Measurements from ENCODE around the gene NSMCE1. TPM values are rescaled to one million over a fixed set of nuclear protein-coding genes. Genes with fewer than 3 reads are reported as not detected.

NSMCE1 gene
- 16.6 and 18.4 TPM in 2 replicates for total RNA-seq (2021; fragmentation: NEBNext Ultra II Directional; extraction: Animal tissue kit (Norgen Biotek cat#: 25700))
- polyA plus RNA-seq (2011; rRNA removed), result 8.1 and 8.7 TPM in 2 replicates
- 14.7 TPM for polyA plus RNA-seq (2011; cell fraction: cytosol; rRNA removed)
- polyA plus RNA-seq (2011; cell fraction: nucleus; rRNA removed), result 7.4 TPM
- polyA plus RNA-seq (2012, experiment 1 of 2), result 20.7 to 29.4 TPM (median 24.4 TPM) in 4 replicates
- 29.3 TPM for polyA plus RNA-seq (2012, experiment 2 of 2)
- 35.3 TPM for polyA plus RNA-seq (2013, experiment 1 of 2)
- 37.6 TPM for polyA plus RNA-seq (2013, experiment 2 of 2)
- 6.5 and 28.8 TPM in 2 replicates for polyA minus RNA-seq (2011; rRNA and poly(A)+ RNA removed)
- polyA minus RNA-seq (2011; cell fraction: cytosol; rRNA and poly(A)+ RNA removed), result 7.0 TPM
- 3.3 TPM for polyA minus RNA-seq (2011; cell fraction: nucleus; rRNA and poly(A)+ RNA removed)
- long read RNA-seq, experiment 1, transcript NSMCE1-201 (8 exons, 1,067 nt), result major isoform, 5 of 12 reads
- long read RNA-seq, experiment 1, partial matches to known transcripts, result 5 of 12 reads
- long read RNA-seq, experiment 1, other reads (novel, unspliced or antisense), result 2 of 12 reads
- long read RNA-seq, experiment 2, transcript NSMCE1-201 (8 exons, 1,067 nt), result major isoform, 27 of 30 reads
- long read RNA-seq, experiment 2, partial matches to known transcripts, result 0 of 30 reads
- long read RNA-seq, experiment 2, other reads (novel, unspliced or antisense), result 3 of 30 reads

GRCh38 chr16:27268376-27269299 is at the start of gene NSMCE1:
NSMCE1 (minus strand) TSS chr16:27268772; CDS start chr16:27257570, 11,202 bp downstream.
- Histone ChIP-seq H3K23ac (ENCODE audit: insufficient read length) (no peak within 1 kb of the TSS), H3K56ac (replicated peaks; ENCODE audit: insufficient read length, low read depth, low read length) (no peak within 1 kb of the TSS), H4K5ac (ENCODE audit: insufficient read length, low read depth, low read length) (peak within 1 kb of the TSS; percentile 97), H3K18ac (ENCODE audit: extremely low read depth, low read length) (no peak within 1 kb of the TSS; the same call in 1 of the 2 replicates), H2BK12ac (ENCODE audit: low read depth, low read length) (no peak within 1 kb of the TSS), H2BK5ac (ENCODE audit: low read depth, low read length) (peak within 1 kb of the TSS; percentile 48; the same call in 1 of the 2 replicates), H3K27ac (ENCODE audit: low read depth, low read length) (no peak within 1 kb of the TSS), H3K9ac (replicated peaks in 1 of 4; ENCODE audit: extremely low read depth in 1 of 4, low read depth in 3 of 4, low read length in 3 of 4) (peak within 1 kb of the TSS in 1 of 4 experiments; percentile 77; a peak in 3 of 7 replicates), H3K79me2 (ENCODE audit: control insufficient read depth in 1 of 2, insufficient read depth in 2 of 2, low read length in 2 of 2) (no peaks in the 10 kb centered on the region), H3K14ac (ENCODE audit: insufficient read length) (no peak within 1 kb of the TSS), H3K4me1 (replicated peaks in 1 of 4; ENCODE audit: control insufficient read depth in 3 of 4, insufficient read depth in 4 of 4, low read length in 3 of 4) (peaks cover 0 to 9% (median 0%) of the 10 kb centered on the region in 4 experiments; a peak in 2 of 7 replicates), H3K4me3 (ENCODE audit: extremely low read depth in 1 of 4, insufficient read depth in 2 of 4, low read depth in 3 of 4, low read length in 4 of 4) (peak within 1 kb of the TSS; percentile 30 to 69 (median 50)), H2BK120ac (replicated peaks; ENCODE audit: low read depth, low read length) (peak within 1 kb of the TSS; percentile 64), H2AFZ (ENCODE audit: low read length) (peak within 1 kb of the TSS; percentile 74; the same call in 1 of the 2 replicates), H3K4me2 (ENCODE audit: insufficient read depth in 1 of 2, low read depth in 2 of 2, low read length in 2 of 2) (peak within 1 kb of the TSS; percentile 64 to 82), H4K91ac (replicated peaks; ENCODE audit: insufficient read length, low read length) (peak within 1 kb of the TSS; percentile 100), H3K9me3 (ENCODE audit: insufficient read depth in 2 of 2, low read depth in 1 of 2, low read length in 1 of 2) (no peaks in the 10 kb centered on the region), H2BK15ac (ENCODE audit: low read length) (no peak within 1 kb of the TSS), H3K23me2 (ENCODE audit: low read depth, low read length) (peaks cover 6% of the 10 kb centered on the region; the same call in 1 of the 2 replicates), H3K27me3 (replicated peaks in 1 of 4; ENCODE audit: control insufficient read depth in 3 of 4, extremely low read depth in 1 of 4, insufficient read depth in 3 of 4, low read length in 3 of 4) (no peaks in the 10 kb centered on the region), H3K36me3 (ENCODE audit: control insufficient read depth in 2 of 4, insufficient read depth in 4 of 4, low read length in 3 of 4) (no peaks in the 10 kb centered on the region; a peak in 1 of 8 replicates), H4K8ac (ENCODE audit: extremely low read depth, insufficient read depth, low read length) (peak within 1 kb of the TSS; percentile 99), H3K4ac (replicated peaks; ENCODE audit: insufficient read length, low read depth, low read length) (peak within 1 kb of the TSS; percentile 99), H2BK20ac (ENCODE audit: low read length) (no peak within 1 kb of the TSS), H2AK5ac (ENCODE audit: low read depth, low read length) (no peak within 1 kb of the TSS), H3K79me1 (ENCODE audit: low read depth, low read length) (no peaks in the 10 kb centered on the region), H4K20me1 (replicated peaks in 1 of 2; ENCODE audit: control insufficient read depth in 1 of 2, insufficient read depth in 2 of 2, low read length in 2 of 2) (no peaks in the 10 kb centered on the region)
- DNase-seq (ENCODE audit: low read depth in 1 of 2, low spot score in 2 of 2) (peak; percentile 63 to 88), FAIRE-seq (no peak)
- 52% methylated on average over 56 of the region's 58 CpGs; no CpG with 5 or more reads in 1 of the 2 experiments for WGBS, 2 experiments (ENCODE audit: extremely low coverage in 1 of 2, insufficient coverage in 1 of 2, insufficient read length in 1 of 2, insufficient replicate concordance in 2 of 2, low coverage in 1 of 2, low lambda C conversion rate in 2 of 2, missing lambda C conversion rate in 1 of 2)
- POLR2A ChIA-PET (ENCODE audit: partially characterized antibody), result interaction anchor here (0.6 kb wide), 1 partner anchor 1276 kb away, joined by 3 read pairs; no protein-coding TSS in a partner anchor
- CTCF ChIA-PET (ENCODE audit: partially characterized antibody), result interaction anchor here (0.9 to 2.3 kb wide), 2 partner anchors 10 to 34 kb away, joined by 3 to 9 read pairs; no protein-coding TSS in a partner anchor
- TF ChIP-seq POLR2AphosphoS5 (IDR thresholded peaks at IDR 0.05; ENCODE audit: low read depth, low read length) (no peak), ATF3 (IDR thresholded peaks at IDR 0.05; ENCODE audit: insufficient read depth, low read depth, low read length) (no peak), USF2 (IDR thresholded peaks at IDR 0.05; ENCODE audit: low read length) (no peak), SIX5 (IDR thresholded peaks at IDR 0.05; ENCODE audit: low read depth, low read length) (no peak), KDM4A (IDR thresholded peaks at IDR 0.05; ENCODE audit: low read depth, low read length, severe bottlenecking) (peak; percentile 56)

All from H1 (cell line).